ES-I3 (cell line): ENCODE data around the gene TMBIM6.
"Not testable (repeated sequence)": the region's sequence is repeated elsewhere in the genome, so short reads cannot be mapped to it uniquely, and the experiment has no call there.

Source experiments
- H3K36me3 ChIP-seq: 2 replicates; pipeline ENCODE4 v1.6.1; 2013; ENCODE audit warnings: mild to moderate bottlenecking, low read length, control low read depth, moderate library complexity; ENCODE audit not compliant: insufficient read depth
- H3K4me1 ChIP-seq: 2 replicates; pipeline ENCODE4 v1.6.1; 2013; ENCODE audit warnings: mild to moderate bottlenecking, control low read depth, low read length; ENCODE audit not compliant: insufficient read depth
- H3K9ac ChIP-seq: 2 replicates; pipeline ENCODE4 v1.6.1; 2013; ENCODE audit warnings: low read depth, mild to moderate bottlenecking, low read length, moderate library complexity
- H3K9me3 ChIP-seq: 2 replicates; pipeline ENCODE4 v1.6.1; 2013; ENCODE audit warnings: mild to moderate bottlenecking, low read length, moderate library complexity; ENCODE audit not compliant: control insufficient read depth, insufficient read depth

The TMBIM6 gene

DNA sequence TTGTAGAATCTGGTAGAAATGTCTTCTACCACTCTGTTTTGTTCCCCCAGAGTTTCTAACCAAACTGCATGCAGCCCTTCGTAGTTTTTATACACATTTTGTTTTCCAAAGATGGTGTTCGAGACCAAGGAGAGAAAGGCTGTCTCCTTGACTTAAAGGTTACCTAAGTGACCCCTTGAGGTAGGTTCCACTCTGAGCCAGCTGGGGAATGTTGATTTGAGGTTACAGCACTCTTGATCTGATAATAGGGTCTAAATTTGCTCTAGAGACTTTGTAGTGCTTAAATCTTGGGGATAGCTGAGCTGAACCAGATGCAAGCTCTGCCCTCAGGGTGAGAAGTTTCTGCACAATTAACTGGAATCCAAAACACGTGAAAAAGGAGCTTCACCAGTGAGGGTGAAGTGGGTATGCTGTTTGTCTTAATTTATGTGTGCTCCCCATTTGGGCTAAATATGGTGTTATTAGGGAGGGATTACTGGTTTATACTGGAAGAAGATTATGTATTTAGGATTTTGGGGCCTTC lies 3.1 kb downstream of the TMBIM6 start:
- Histone ChIP-seq H3K9me3 (no peaks in the 10 kb centered on the region), H3K36me3 (peaks cover 8% of the 10 kb centered on the region; the same call in 1 of the 2 replicates), H3K9ac (no peak overlapping the region), H3K4me1 (peaks cover 13% of the 10 kb centered on the region; the same call in 1 of the 2 replicates)

- Histone ChIP-seq H3K9ac (no peak overlapping the region), H3K4me1 (peaks cover 25% of the 10 kb centered on the region), H3K9me3 (no peaks in the 10 kb centered on the region), H3K36me3 (peaks cover 18% of the 10 kb centered on the region)
These were observed 6.9 kb downstream of the TMBIM6 start for GRCh38 chr12:49748306-49748705.

DNA sequence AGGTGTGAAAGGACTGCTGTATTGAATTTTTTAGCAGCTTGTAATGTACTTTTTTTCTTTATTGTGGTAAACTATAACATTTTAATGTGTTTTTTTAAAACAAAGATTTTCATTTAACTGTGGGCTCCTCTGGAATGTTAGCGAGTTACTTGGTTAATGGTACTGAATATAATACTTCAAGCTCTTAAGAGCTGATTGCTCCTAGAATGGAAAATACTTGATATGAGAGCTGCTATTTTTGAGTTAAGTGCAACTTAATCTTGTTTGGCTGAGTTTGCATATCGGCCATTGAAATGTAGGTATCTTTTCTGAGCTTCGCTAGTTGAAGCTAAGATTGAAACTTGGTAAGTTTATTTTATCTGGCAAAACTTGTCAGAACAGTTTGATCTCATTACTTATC lies 7.4 kb downstream of the TMBIM6 start:
- peaks cover 20% of the 10 kb centered on the region for H3K36me3 ChIP-seq
- H3K9me3 ChIP-seq, result no peaks in the 10 kb centered on the region
- H3K9ac ChIP-seq, result no peak overlapping the region
- H3K4me1 ChIP-seq, result peaks cover 25% of the 10 kb centered on the region

DNA sequence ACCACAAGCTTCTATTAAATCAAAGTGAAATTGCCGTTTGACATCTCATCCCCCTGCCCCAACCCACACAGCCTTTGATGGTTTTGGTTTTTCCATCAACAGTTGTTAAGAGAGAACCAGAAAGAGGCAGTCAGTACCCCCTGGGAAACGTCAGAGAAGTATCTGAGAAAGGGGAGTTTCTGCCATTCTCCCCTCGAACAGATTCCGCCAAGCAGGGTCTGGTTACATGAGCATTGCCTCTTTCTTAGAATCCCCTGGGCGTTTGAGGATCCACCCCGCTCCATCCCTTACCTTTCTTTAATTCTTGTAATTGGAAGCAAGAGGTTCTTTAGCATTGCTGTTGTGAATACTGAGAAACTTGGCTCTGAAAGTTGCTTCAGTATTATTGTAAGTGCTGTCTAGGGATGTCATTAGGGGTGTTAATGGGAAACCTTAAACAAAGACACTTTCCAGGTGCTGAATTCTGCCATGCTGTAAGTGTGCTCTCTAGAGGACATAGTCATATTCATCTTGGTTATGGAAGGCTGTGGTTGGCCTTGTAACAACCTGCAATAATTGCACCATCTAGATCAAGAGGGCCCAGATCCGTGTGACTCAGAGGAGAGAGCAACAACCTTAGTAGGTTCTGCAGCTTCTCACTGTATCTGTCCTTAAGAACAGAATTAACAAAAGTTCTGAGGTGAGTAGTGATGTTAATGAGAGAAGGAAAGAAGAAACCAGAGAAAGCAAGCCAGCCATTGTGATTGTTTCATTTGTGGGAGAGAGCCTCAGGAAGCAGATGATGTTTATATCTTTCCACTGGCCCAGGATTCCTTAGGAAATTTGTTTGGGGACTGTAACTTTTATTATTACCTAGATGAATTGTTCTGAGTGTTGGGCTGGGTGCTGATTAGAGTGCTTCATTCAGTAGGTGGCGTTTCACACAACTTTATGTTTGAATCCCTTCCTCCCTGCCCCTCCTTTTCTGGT lies 9.0 kb downstream of the TMBIM6 start:
- Histone ChIP-seq H3K36me3 (peaks cover 23% of the 10 kb centered on the region), H3K9me3 (no peaks in the 10 kb centered on the region), H3K9ac (no peak overlapping the region), H3K4me1 (peaks cover 22% of the 10 kb centered on the region)

GRCh38 chr12:49750996-49751393 lies 9.6 kb downstream of the TMBIM6 start:
- no peak overlapping the region for H3K9ac ChIP-seq
- peaks cover 26% of the 10 kb centered on the region for H3K36me3 ChIP-seq
- no peaks in the 10 kb centered on the region for H3K9me3 ChIP-seq
- H3K4me1 ChIP-seq, result peaks cover 22% of the 10 kb centered on the region

GRCh38 chr12:49761677-49762467 lies 20.5 kb downstream of the TMBIM6 start:
- no peak overlapping the region for H3K9ac ChIP-seq
- peaks cover 47% of the 10 kb centered on the region for H3K36me3 ChIP-seq
- H3K4me1 ChIP-seq, result no peaks in the 10 kb centered on the region; the same call in 1 of the 2 replicates
- no peaks in the 10 kb centered on the region for H3K9me3 ChIP-seq

DNA sequence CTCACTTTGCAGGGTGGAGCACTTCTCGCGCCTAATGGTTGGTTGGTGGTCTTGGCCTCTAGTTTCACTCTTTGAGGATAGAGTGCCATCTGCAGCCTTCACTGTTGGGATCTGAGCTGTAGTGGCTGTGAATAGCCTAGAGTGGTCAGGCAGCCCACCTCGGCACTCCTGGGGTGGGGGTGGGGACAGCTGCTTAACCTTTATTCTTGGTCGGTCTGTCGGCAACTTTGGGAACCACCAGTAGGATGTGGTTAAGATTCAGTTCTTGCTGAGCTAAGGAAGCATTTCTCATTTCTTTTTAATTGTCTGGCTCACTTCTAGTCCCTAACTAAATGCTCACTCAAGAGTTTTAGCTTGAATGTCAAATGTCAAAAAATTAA lies 21.1 kb downstream of the TMBIM6 start:
- Histone ChIP-seq H3K9me3 (no peaks in the 10 kb centered on the region), H3K36me3 (peaks cover 47% of the 10 kb centered on the region), H3K9ac (no peak overlapping the region), H3K4me1 (no peaks in the 10 kb centered on the region; the same call in 1 of the 2 replicates)

- Histone ChIP-seq H3K9me3 (no peaks in the 10 kb centered on the region), H3K9ac (no peak overlapping the region), H3K36me3 (peaks cover 42% of the 10 kb centered on the region), H3K4me1 (no peaks in the 10 kb centered on the region; the same call in 1 of the 2 replicates)
These were observed 21.7 kb downstream of the TMBIM6 start for GRCh38 chr12:49763006-49763591.

DNA sequence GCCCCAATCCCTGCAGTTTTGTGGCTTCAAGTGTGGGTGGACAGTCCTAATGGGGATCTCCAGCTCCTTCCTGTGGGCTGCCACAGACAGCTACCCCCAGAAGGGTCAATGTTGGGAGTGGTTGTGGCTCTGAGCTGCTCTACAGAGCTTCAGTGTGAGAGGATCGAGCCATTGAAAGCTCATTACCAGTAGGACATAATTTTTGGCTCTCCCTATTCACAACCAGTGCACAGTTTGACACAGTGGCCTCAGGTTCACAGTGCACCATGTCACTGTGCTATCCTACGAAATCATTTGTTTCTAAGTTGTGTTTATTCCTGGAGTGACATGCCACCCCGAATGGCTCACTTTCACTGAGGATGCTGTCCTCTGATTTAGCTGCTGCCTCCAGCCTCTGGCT lies 22.8 kb downstream of the TMBIM6 start:
- Histone ChIP-seq H3K9me3 (no peaks in the 10 kb centered on the region), H3K9ac (no peak overlapping the region), H3K4me1 (no peaks in the 10 kb centered on the region; the same call in 1 of the 2 replicates), H3K36me3 (peaks cover 32% of the 10 kb centered on the region)

DNA sequence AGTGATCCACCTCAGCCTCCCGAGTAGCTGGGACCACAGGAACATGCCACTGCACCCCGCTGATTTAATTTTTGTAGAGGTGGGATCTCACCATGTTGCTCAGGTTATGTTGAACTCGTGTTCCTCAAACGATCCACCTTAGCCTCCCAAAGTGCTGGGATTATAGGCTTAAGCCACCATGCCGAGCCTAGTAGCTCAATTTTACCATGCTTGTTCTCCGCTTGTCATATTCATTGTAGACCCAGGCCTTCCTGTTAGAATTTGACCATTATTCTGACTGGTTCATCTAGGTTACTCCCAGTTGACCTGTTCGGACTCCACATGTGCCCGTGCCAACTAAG lies 24.7 kb downstream of the TMBIM6 start:
- no peaks in the 10 kb centered on the region; the same call in 1 of the 2 replicates for H3K4me1 ChIP-seq
- H3K36me3 ChIP-seq, result peaks cover 27% of the 10 kb centered on the region
- H3K9ac ChIP-seq, result no peak overlapping the region
- H3K9me3 ChIP-seq, result no peaks in the 10 kb centered on the region

- peaks cover 19% of the 10 kb centered on the region for H3K36me3 ChIP-seq
- no peak overlapping the region for H3K9ac ChIP-seq
- no peaks in the 10 kb centered on the region for H3K9me3 ChIP-seq
- H3K4me1 ChIP-seq, result no peaks in the 10 kb centered on the region; the same call in 1 of the 2 replicates
These were observed 26.0 kb downstream of the TMBIM6 start for GRCh38 chr12:49767333-49767732.

- not testable (repeated sequence) for H3K36me3 ChIP-seq, H3K4me1 ChIP-seq, H3K9ac ChIP-seq, H3K9me3 ChIP-seq
These were observed 31.7 kb downstream of the TMBIM6 start for GRCh38 chr12:49773102-49773501.

GRCh38 chr12:49776413-49776812 lies 35.1 kb downstream of the TMBIM6 start:
- no peaks in the 10 kb centered on the region for H3K9me3 ChIP-seq
- H3K9ac ChIP-seq, result no peak overlapping the region
- H3K36me3 ChIP-seq, result no peaks in the 10 kb centered on the region
- H3K4me1 ChIP-seq, result no peaks in the 10 kb centered on the region

DNA sequence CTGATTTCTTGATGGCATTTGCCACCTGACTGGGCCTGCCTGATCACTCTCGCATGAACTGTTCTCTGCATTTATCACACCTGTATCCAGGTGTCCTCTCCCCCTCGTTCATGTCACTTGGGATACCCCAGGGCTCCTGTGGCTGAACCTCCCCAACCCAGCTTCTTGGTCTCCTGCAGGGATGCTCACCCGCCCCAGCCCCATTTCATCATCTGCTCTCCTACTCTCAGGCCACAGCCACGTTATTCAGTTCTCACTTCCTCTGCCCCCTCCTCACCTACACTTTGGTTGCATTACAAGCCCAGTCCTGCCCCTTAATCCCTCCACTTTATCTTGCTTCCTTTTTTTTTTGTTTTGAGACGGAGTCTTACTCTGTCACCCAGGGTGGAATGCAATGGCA lies 35.5 kb downstream of the TMBIM6 start:
- Histone ChIP-seq H3K4me1 (no peaks in the 10 kb centered on the region), H3K36me3 (no peaks in the 10 kb centered on the region), H3K9me3 (no peaks in the 10 kb centered on the region), H3K9ac (no peak overlapping the region)
